Naive thymus-derived CD8-positive, alpha-beta T cell (primary cell): ENCODE data around the gene OTOP2. TPM values are rescaled to one million over a fixed set of nuclear protein-coding genes. Genes with fewer than 3 reads are reported as not detected.
A peak's percentile ranks its signal among the peaks of the same experiment; 100 is the strongest.
"Not testable (repeated sequence)": the region's sequence is repeated elsewhere in the genome, so short reads cannot be mapped to it uniquely, and the experiment has no call there.

ENCODE experiments used
- ATAC-seq, 2 donors: fragments of 150-1000 bp; cut with Tn5 transposase in 1 of 2; sonication (Bioruptor Pico), chemical (Tn5 transposase) in 1 of 2; 1 replicate in 1 of 2; 2 replicates in 1 of 2; pipeline ENCODE4 v1.10.0; 2021; ENCODE audit warnings: mild to moderate bottlenecking in 2 of 2, moderate library complexity in 2 of 2
- POLR2A ChIA-PET: fragments of 350-600 bp; sonication (Branson Sonifier 250); formaldehyde crosslinking; loops from one replicate; lab custom pipeline; 2021; ENCODE audit warnings: antibody characterized with exemption; lab: Charles Lee
- DNase-seq, 10 donors: peaks; one replicate each; pipeline versions ENCODE4 v3.0.0 to v3.0.0-alpha.2; 2020 to 2022
- H3K27ac Mint-ChIP-seq, 10 donors: one replicate each; pipeline ENCODE4 v1.8.0; 2020 to 2022; ENCODE audit warnings: mild to moderate bottlenecking in 10 of 10, mixed read lengths in 10 of 10, moderate library complexity in 4 of 10, inconsistent platforms in 1 of 10
- H3K27me3 Mint-ChIP-seq, 5 donors: one replicate each; pipeline ENCODE4 v1.8.0; 2021 to 2022; ENCODE audit warnings: mixed read lengths in 5 of 5
- H3K36me3 Mint-ChIP-seq, 3 donors: one replicate each; pipeline ENCODE4 v1.8.0; 2020 to 2022; ENCODE audit warnings: mixed read lengths in 3 of 3, mild to moderate bottlenecking in 2 of 3, inconsistent platforms in 1 of 3
- H3K4me1 Mint-ChIP-seq, 4 donors: one replicate each; pipeline ENCODE4 v1.8.0; 2021 to 2022; ENCODE audit warnings: mixed read lengths in 4 of 4
- H3K4me3 Mint-ChIP-seq, 10 donors: one replicate each; pipeline ENCODE4 v1.8.0; 2020 to 2022; ENCODE audit warnings: mild to moderate bottlenecking in 10 of 10, mixed read lengths in 10 of 10, moderate library complexity in 6 of 10, inconsistent platforms in 1 of 10
- H3K9me3 Mint-ChIP-seq, 9 donors: one replicate each; pipeline ENCODE4 v1.8.0; 2020 to 2022; ENCODE audit warnings: mixed read lengths in 9 of 9, mild to moderate bottlenecking in 3 of 9, inconsistent platforms in 1 of 9, moderate library complexity in 1 of 9
- polyA plus RNA-seq, 3 donors: library from polyadenylated mRNA; unstranded; fragments of 300-500 nt; fragmentation: Illumina TruSeq; gene quantifications; one replicate each; pipeline ENCODE4 v1.2.3, GENCODE V29; 2021
- total RNA-seq, 8 experiments: library from RNA in 2 of 8; stranded (reverse) in 2 of 8; gene quantifications; one replicate each; pipeline ENCODE4 v1.2.3 and lab custom pipeline; 2021 to 2026

OTOP2 gene
- total and polyA plus RNA-seq, 5 experiments from 2014 or later = not detected

- POLR2A ChIA-PET = interaction anchor here (1.0 to 3.0 kb wide), 10 partner anchors 10 to 140 kb away, joined by 3 to 16 read pairs (median 6); partner anchors contain the start of genes ATP5PD, CDR2L, KCTD2 and MRPL58
- Mint-ChIP-seq H3K9me3 (no peaks in the 10 kb centered on the region), H3K27ac (peak within 1 kb of the TSS; percentile 52 to 94 (median 81)), H3K4me1 (peaks cover 4 to 17% (median 14%) of the 10 kb centered on the region in 4 donors), H3K27me3 (peaks cover 0 to 15% (median 0%) of the 10 kb centered on the region in 5 donors), H3K4me3 (peak within 1 kb of the TSS; percentile 77 to 95 (median 88)), H3K36me3 (no peaks in the 10 kb centered on the region)
- peak; percentile 60 to 92 (median 78) for DNase-seq
- ATAC-seq = peak; percentile 86 to 90
Measured at GRCh38 chr17:74972107-74972972, 48.3 kb downstream of the OTOP2 start, which contains the start of gene HID1. Gene HID1 (minus strand): TSS chr17:74972759. CDS start chr17:74972656, 103 bp downstream.

GRCh38 chr17:74972973-74973328 lies 48.9 kb downstream of the OTOP2 start:
- Mint-ChIP-seq H3K4me1 (peaks cover 4 to 17% (median 14%) of the 10 kb centered on the region in 4 donors), H3K27ac (peak overlapping the region; percentile 52 to 94 (median 81)), H3K9me3 (no peaks in the 10 kb centered on the region), H3K36me3 (no peaks in the 10 kb centered on the region), H3K27me3 (peaks cover 0 to 17% (median 0%) of the 10 kb centered on the region in 5 donors), H3K4me3 (peak overlapping the region; percentile 77 to 95 (median 88))
- POLR2A ChIA-PET = interaction anchor here (1.0 to 3.0 kb wide), 8 partner anchors 10 to 81 kb away, joined by 3 to 16 read pairs (median 5); partner anchors contain the start of genes ATP5PD, CDR2L, KCTD2 and MRPL58
- no peak for ATAC-seq
- no peak for DNase-seq

- POLR2A ChIA-PET = no interaction called here
- H3K9me3 Mint-ChIP-seq = no peaks in the 10 kb centered on the region
- H3K36me3 Mint-ChIP-seq = no peaks in the 10 kb centered on the region
- H3K4me1 Mint-ChIP-seq = peaks cover 3 to 23% (median 17%) of the 10 kb centered on the region in 4 donors
- no peak overlapping the region for H3K4me3 Mint-ChIP-seq
- DNase-seq = no peak
- peaks cover 0 to 22% (median 0%) of the 10 kb centered on the region in 5 donors for H3K27me3 Mint-ChIP-seq
- ATAC-seq = no peak
- H3K27ac Mint-ChIP-seq = no peak overlapping the region
Measured at GRCh38 chr17:74975943-74976342, 51.9 kb downstream of the OTOP2 start.

GRCh38 chr17:74977802-74978201 lies 53.7 kb downstream of the OTOP2 start:
- H3K4me3 Mint-ChIP-seq = no peak overlapping the region
- H3K4me1 Mint-ChIP-seq = peaks cover 7 to 30% (median 23%) of the 10 kb centered on the region in 4 donors
- no peaks in the 10 kb centered on the region for H3K9me3 Mint-ChIP-seq
- ATAC-seq (no peak), DNase-seq (no peak)
- H3K27me3 Mint-ChIP-seq = peaks cover 0 to 22% (median 0%) of the 10 kb centered on the region in 5 donors
- H3K27ac Mint-ChIP-seq = no peak overlapping the region
- POLR2A ChIA-PET = no interaction called here
- no peaks in the 10 kb centered on the region for H3K36me3 Mint-ChIP-seq

- no peaks in the 10 kb centered on the region for H3K36me3 Mint-ChIP-seq
- no peak overlapping the region for H3K4me3 Mint-ChIP-seq
- ATAC-seq = no peak
- POLR2A ChIA-PET = no interaction called here
- no peaks in the 10 kb centered on the region for H3K9me3 Mint-ChIP-seq
- H3K27me3 Mint-ChIP-seq = peaks cover 0 to 18% (median 0%) of the 10 kb centered on the region in 5 donors
- no peak overlapping the region for H3K27ac Mint-ChIP-seq
- DNase-seq = no peak
- H3K4me1 Mint-ChIP-seq = peaks cover 4 to 25% (median 19%) of the 10 kb centered on the region in 4 donors
Measured at GRCh38 chr17:74978240-74978639, 54.2 kb downstream of the OTOP2 start.

GRCh38 chr17:74979408-74980146 lies 55.5 kb downstream of the OTOP2 start:
- no peak for ATAC-seq
- no peaks in the 10 kb centered on the region for H3K9me3 Mint-ChIP-seq
- POLR2A ChIA-PET = interaction anchor here (0.7 kb wide), 1 partner anchor 834 kb away, joined by 4 read pairs; no protein-coding TSS in a partner anchor
- H3K4me3 Mint-ChIP-seq = peak overlapping the region in 8 of 10 donors; percentile 4 to 75 (median 30)
- H3K4me1 Mint-ChIP-seq = peaks cover 4 to 24% (median 18%) of the 10 kb centered on the region in 4 donors
- no peaks in the 10 kb centered on the region for H3K36me3 Mint-ChIP-seq
- peak overlapping the region in 4 of 10 donors; percentile 11 to 54 (median 35) for H3K27ac Mint-ChIP-seq
- no peak for DNase-seq
- peaks cover 0 to 17% (median 0%) of the 10 kb centered on the region in 5 donors for H3K27me3 Mint-ChIP-seq

GRCh38 chr17:74981318-74981978 lies 57.4 kb downstream of the OTOP2 start:
- peak overlapping the region; percentile 49 to 98 (median 92) for H3K27ac Mint-ChIP-seq
- no peaks in the 10 kb centered on the region for H3K9me3 Mint-ChIP-seq
- H3K4me3 Mint-ChIP-seq = peak overlapping the region; percentile 86 to 94 (median 90)
- DNase-seq = no peak
- H3K4me1 Mint-ChIP-seq = peaks cover 4 to 26% (median 18%) of the 10 kb centered on the region in 4 donors
- POLR2A ChIA-PET = no interaction called here
- no peaks in the 10 kb centered on the region for H3K36me3 Mint-ChIP-seq
- ATAC-seq = peak; percentile 31 to 33
- peaks cover 0 to 12% (median 0%) of the 10 kb centered on the region in 5 donors for H3K27me3 Mint-ChIP-seq

- POLR2A ChIA-PET = interaction anchor here (1.4 to 2.6 kb wide), 2 partner anchors 10 to 31 kb away, joined by 5 to 11 read pairs; partner anchors contain the start of genes HID1 and MRPL58
- peak overlapping the region; percentile 86 to 94 (median 90) for H3K4me3 Mint-ChIP-seq
- no peaks in the 10 kb centered on the region for H3K36me3 Mint-ChIP-seq
- peak; percentile 91 to 94 for ATAC-seq
- H3K4me1 Mint-ChIP-seq = peaks cover 6 to 32% (median 23%) of the 10 kb centered on the region in 4 donors
- no peaks in the 10 kb centered on the region for H3K9me3 Mint-ChIP-seq
- H3K27me3 Mint-ChIP-seq = peaks cover 0 to 11% (median 0%) of the 10 kb centered on the region in 5 donors
- peak; percentile 64 to 90 (median 80) for DNase-seq
- H3K27ac Mint-ChIP-seq = peak overlapping the region; percentile 71 to 98 (median 92)
Measured at GRCh38 chr17:74981979-74982662, 58.0 kb downstream of the OTOP2 start.

GRCh38 chr17:74982663-74983313 lies 58.7 kb downstream of the OTOP2 start:
- peak; percentile 2 to 6 for ATAC-seq
- H3K27ac Mint-ChIP-seq = peak overlapping the region; percentile 43 to 96 (median 90)

More at GRCh38 chr17:74982663-74983313, 58.7 kb downstream of the OTOP2 start:
- Mint-ChIP-seq H3K4me1 (peaks cover 8 to 35% (median 25%) of the 10 kb centered on the region in 4 donors), H3K27me3 (peaks cover 0 to 11% (median 0%) of the 10 kb centered on the region in 5 donors), H3K4me3 (peak overlapping the region; percentile 74 to 93 (median 88))
- not testable (repeated sequence) for H3K9me3 Mint-ChIP-seq, H3K36me3 Mint-ChIP-seq, DNase-seq
- POLR2A ChIA-PET = interaction anchor here (0.6 to 2.6 kb wide), 5 partner anchors 11 to 286 kb away, joined by 3 to 11 read pairs (median 3); partner anchors contain the start of genes HID1 and MRPL58
